DMS153 treated with DMSO at 0.1 percent for 48 hours (cell line): Measurements from ENCODE around the gene COL4A1.

Source experiments
- DNase-seq: peaks from one replicate; lab custom pipeline; 2025; ENCODE audit not compliant: unreplicated experiment; lab: John Stamatoyannopoulos, UW

COL4A1 gene

GRCh38 chr13:110306960-110307766, at the start of gene COL4A1, which contains the start of gene COL4A2:
TSS of gene COL4A1 (minus strand) at chr13:110307157. CDS start at chr13:110307027, 130 bp downstream.
TSS of gene COL4A2 (plus strand) at chr13:110307284. CDS start at chr13:110307904, 620 bp downstream.
- DNase-seq, result no peak

- DNase-seq, result no peak
These were observed 49.4 kb upstream of the COL4A1 start for GRCh38 chr13:110356362-110356761.

- no peak for DNase-seq
These were observed 47.9 kb upstream of the COL4A1 start for GRCh38 chr13:110354715-110355473.

GRCh38 chr13:110354123-110354627, 47.2 kb upstream of the COL4A1 start:
- no peak for DNase-seq

GRCh38 chr13:110353339-110353977, 46.5 kb upstream of the COL4A1 start:
- DNase-seq, result no peak

- no peak for DNase-seq
These were observed 45.8 kb upstream of the COL4A1 start for GRCh38 chr13:110352735-110353134.

- DNase-seq, result no peak
These were observed 44.9 kb upstream of the COL4A1 start for GRCh38 chr13:110351636-110352420.

GRCh38 chr13:110350509-110350908, 43.6 kb upstream of the COL4A1 start:
- no peak for DNase-seq

GRCh38 chr13:110350049-110350448, 43.1 kb upstream of the COL4A1 start:
- no peak for DNase-seq

GRCh38 chr13:110349239-110349638, 42.3 kb upstream of the COL4A1 start:
- DNase-seq, result no peak

- no peak for DNase-seq
These were observed 41.5 kb upstream of the COL4A1 start for GRCh38 chr13:110348309-110349105.

- DNase-seq, result no peak
These were observed 40.8 kb upstream of the COL4A1 start for GRCh38 chr13:110347535-110348308.

- no peak for DNase-seq
These were observed 40.1 kb upstream of the COL4A1 start for GRCh38 chr13:110347088-110347487.

GRCh38 chr13:110346661-110347067, 39.7 kb upstream of the COL4A1 start:
- peak; percentile 79 for DNase-seq

GRCh38 chr13:110345701-110346100, 38.7 kb upstream of the COL4A1 start:
- no peak for DNase-seq

- DNase-seq, result no peak
These were observed 38.3 kb upstream of the COL4A1 start for GRCh38 chr13:110345266-110345665.

- DNase-seq, result no peak
These were observed 37.4 kb upstream of the COL4A1 start for GRCh38 chr13:110344320-110344719.

GRCh38 chr13:110343241-110343865, 36.4 kb upstream of the COL4A1 start:
- no peak for DNase-seq

- DNase-seq, result no peak
These were observed 35.5 kb upstream of the COL4A1 start for GRCh38 chr13:110342474-110342873.
